SU-DHL-6 (cell line): ENCODE measurements around the gene DNAJB4.

Experiments used
- CTCF ChIP-seq: fragments of 200-600 bp; sonication (generic); IDR thresholded peaks from one replicate; pipeline ENCODE4 v1.5.1; 2017; ENCODE audit warnings: antibody characterized with exemption, mild to moderate bottlenecking, low read length, moderate library complexity; ENCODE audit not compliant: insufficient read depth, poor library complexity, severe bottlenecking
- EZH2phosphoT487 ChIP-seq: fragments of 200-600 bp; sonication (generic), shearing (Covaris generic); conservative IDR thresholded peaks from 2 replicates; pipeline ENCODE4 v1.6.1; 2018; ENCODE audit warnings: mild to moderate bottlenecking, antibody characterized with exemption, low read length, moderate library complexity, mixed read lengths

- TF ChIP-seq EZH2phosphoT487 (no peak), CTCF (no peak)
Measured at GRCh38 chr1:77958850-77959249, 45.9 kb upstream of the DNAJB4 start.
